Measurements from ENCODE around the gene LYSET.
A peak's percentile ranks its signal among the peaks of the same experiment; 100 is the strongest.
"Not testable (repeated sequence)": the region's sequence is repeated elsewhere in the genome, so short reads cannot be mapped to it uniquely, and the experiment has no call there.

LYSET gene

GRCh38 chr14:93169619-93170018, 15.5 kb upstream of the LYSET start:
- not testable (repeated sequence) for DNase-seq

- DNase-seq, result not testable (repeated sequence)
Observed at GRCh38 chr14:93170141-93170540, 15.0 kb upstream of the LYSET start.

- peak; percentile 42 for DNase-seq
Observed at GRCh38 chr14:93171376-93171775, 13.7 kb upstream of the LYSET start.

GRCh38 chr14:93173943-93174395, 11.1 kb upstream of the LYSET start:
- peak; percentile 27 for DNase-seq

DNA sequence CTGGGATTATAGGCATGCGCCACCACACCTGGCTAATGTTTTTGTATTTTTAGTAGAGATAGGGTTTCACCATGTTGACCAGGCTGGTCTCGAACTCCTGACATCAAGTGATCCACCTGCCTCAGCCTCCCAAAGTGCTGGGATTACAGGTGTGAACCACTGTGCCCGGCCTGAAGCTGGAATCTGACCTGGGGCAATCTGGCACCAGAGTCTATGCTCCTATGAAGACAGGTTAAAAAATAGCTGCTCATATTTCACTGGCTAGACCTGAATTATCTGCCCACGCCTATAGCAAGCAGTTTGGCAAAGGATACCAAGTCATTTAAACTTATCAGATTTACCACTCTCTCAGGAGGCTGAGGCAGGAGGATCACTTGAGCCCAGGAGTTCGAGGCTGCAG, 10.4 kb upstream of the LYSET start:
- not testable (repeated sequence) for DNase-seq

- DNase-seq, result no peak
Observed at GRCh38 chr14:93175492-93175891, 9.6 kb upstream of the LYSET start.

- DNase-seq, result no peak
Observed at GRCh38 chr14:93183596-93184317, 1.4 kb upstream of the LYSET start.

DNA sequence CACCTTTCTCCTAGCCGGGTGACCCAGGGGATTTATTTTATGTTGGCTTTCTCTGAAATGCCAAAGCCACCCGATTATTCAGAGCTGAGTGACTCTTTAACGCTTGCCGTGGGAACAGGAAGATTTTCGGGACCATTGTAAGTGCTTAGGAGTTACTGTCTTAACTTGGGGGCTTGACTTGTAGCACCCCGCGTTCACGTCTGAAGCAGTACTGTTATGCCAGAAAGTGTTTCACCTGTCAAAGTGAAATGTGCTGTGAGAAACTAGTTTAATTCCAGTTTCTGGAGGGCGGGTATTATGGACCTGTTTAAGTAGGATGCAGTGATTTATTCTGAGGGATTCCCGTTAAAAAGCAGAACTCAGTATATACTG, 218 bp downstream of the LYSET start:
- DNase-seq, result no peak

GRCh38 chr14:93186466-93186865, 1.3 kb downstream of the LYSET start:
- DNase-seq, result peak; percentile 58

DNA sequence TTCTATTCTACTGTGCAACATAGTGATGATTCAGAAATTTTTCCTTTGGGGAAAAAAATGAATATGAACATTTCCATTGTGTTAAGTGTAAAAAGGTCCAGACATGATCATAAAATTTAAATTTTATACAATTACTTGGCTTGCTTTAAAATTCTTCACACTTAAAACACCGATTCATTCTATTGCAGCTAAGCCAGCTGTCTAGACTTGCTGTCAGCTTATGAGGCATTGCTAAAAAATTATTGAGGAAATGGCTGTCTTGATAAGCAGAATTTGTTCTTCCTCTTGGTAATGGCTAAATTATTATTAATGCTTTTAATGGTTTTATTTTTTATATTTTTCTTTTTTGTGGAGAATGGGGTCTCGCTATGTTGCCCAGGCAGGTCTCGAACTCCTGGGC, 1.8 kb downstream of the LYSET start:
- no peak for DNase-seq

GRCh38 chr14:93195316-93195999, 10.3 kb downstream of the LYSET start:
- DNase-seq, result no peak

DNA sequence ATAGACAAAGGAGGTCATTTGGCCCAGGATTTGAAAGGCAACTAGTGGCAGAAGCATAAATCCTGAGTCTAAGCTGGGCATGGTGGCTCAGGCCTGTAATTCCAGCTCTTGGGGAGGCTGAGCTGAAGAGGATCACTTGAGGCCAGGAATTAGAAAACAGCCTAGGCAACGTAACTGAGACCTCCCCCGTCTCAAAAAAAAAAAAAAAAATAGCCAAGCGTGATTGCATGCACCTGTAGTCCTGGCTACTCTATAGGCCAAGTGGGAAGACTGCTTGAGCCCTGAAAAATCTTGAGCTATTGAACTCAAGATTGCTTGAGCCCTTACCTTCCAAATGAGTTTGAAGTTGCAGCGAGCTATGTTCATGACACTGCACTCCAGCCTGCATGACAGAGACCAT, 13.9 kb downstream of the LYSET start:
- DNase-seq, result no peak

- DNase-seq, result no peak
Observed at GRCh38 chr14:93200553-93200952, 15.4 kb downstream of the LYSET start.

DNA sequence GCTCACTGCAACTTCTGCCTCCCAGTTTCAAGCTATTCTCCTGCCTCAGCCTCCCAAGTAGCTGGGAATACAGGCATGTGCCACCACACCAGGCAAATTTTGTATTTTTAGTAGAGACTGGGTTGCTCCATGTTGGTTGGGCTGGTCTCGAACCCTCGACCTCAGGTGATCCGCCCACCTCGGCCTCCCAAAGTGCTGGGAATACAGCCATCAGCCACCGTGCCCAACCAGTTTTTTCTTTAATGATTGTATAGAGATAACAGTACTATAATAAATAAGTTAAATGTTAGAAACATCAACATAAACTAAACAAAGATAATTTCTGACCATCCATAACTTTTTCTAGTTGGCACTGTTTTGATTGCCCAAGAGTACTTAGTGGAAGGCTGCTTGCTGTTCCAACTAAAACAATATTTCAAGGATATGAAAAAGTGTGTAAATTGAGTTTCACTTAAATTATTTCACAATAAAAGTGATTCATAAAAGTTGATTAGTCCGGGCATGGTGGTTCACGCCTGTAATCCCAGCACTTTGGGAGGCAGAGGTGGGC, 16.1 kb downstream of the LYSET start:
- DNase-seq, result no peak

DNA sequence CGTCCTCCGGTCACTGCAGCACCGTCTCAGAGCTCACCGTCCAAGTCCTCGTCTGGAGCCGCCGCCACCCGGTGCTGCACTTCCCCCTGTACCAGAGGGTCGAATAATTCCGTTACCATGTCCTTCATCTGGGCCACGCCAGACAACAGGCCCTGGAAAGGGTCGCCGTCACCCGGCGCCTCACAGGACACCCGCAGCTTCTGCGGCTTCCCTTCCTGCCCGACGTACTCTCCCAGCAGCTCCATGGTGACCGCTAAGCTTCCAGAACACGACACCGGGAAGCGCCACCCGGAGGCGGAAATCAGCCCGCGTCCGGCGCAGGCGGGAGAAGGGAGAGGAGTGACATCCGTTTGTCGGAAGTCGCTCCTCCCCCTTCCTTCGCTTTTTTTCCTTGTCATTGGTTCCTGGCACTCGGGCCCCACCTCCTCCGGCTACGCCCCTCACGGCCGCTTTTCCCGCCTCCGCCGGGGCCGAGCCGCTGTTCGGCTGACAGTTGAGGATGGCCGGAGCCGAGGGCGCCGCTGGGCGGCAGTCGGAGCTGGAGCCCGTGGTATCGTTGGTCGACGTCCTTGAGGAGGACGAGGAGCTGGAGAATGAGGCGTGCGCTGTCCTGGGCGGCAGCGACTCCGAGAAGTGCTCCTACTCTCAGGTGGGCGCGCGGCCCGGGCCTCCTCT, 21.8 kb downstream of the LYSET start, which contains the start of the genes GON7 and UBR7:
GON7 (minus strand) TSS at position 273 of the 675 bp plus-strand sequence; CDS start at position 245, 28 bp downstream.
UBR7 (plus strand) TSS at position 464 of the 675 bp plus-strand sequence; CDS start at position 500, 36 bp downstream.
- peak; percentile 99 for DNase-seq

- peak; percentile 69 for DNase-seq
Observed at GRCh38 chr14:93207468-93208308, 22.6 kb downstream of the LYSET start.

DNA sequence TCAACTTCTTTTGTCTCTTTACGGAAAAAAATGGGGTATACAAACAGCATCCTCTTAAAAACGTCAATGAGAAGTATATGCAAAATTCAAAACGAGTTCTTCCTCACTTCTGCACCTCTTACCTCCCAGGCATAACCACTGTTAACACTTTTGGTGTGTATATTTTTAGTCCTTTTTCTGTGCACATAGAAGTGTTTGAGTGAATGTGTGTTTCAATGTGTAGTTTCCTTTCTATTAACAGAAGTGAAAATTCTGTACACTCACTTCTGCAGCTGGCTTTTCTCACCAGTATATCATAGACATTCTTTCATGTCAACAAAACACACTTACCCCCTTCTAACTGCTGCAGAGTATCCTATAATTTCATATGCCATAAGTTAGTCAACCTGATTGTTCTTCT, 27.3 kb downstream of the LYSET start:
- DNase-seq, result no peak

DNA sequence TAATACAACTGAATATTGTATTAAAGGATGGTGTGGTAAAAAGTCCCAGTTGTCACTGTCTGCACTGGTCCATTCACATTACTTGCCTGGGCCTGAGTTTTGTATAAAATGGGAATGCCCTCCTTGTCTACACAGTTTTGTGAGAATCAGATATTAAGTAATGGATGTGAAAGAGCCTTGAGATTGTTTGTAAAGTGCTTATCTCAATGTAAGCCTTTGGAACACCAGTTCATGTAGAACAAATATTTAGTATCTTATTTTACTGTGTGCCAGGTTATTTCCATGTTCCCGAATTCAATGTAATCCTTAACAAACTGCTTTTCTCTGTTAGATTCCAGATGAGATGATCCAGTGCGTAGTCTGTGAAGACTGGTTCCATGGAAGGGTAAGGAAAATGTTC, 29.5 kb downstream of the LYSET start:
- DNase-seq, result no peak

DNA sequence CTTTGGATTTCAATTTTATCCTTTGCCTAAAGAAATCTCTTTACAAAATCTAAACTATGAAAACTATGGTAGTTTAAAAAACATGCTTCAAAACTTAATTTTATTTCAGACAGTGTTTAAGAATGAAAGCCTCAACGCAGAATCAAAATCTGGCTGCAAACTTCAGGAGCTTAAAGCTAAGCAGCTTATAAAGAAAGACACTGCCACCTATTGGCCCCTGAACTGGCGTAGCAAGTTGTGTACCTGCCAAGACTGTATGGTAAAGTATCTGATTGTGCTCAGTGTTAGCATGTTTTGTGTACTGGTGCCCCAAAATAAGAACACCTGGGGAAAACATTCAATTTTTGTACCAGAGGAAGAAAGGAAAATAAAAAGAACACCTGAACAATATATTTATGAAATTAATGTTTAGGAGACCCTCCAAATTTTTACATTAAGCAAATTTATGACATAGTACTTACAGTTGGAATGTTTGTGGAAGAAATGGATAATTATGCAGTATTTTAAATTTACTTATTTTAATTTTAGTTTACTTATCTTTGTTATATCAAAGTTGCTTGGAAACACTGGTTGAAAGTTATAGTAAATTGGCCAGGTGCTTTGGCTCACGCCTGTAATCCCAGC, 34.1 kb downstream of the LYSET start:
- peak; percentile 88 for DNase-seq

- no peak for DNase-seq
Observed at GRCh38 chr14:93220509-93220908, 35.4 kb downstream of the LYSET start.

GRCh38 chr14:93223565-93223964, 38.4 kb downstream of the LYSET start:
- DNase-seq, result no peak

- DNase-seq, result no peak
Observed at GRCh38 chr14:93228550-93228949, 43.4 kb downstream of the LYSET start.

All from hematopoietic multipotent progenitor cell treated with erythropoietin and hydrocortisone succinate and interleukin-3 and kit ligand, for 6 days (in vitro differentiated cells).